NCI-H187 (cell line): ENCODE measurements around the gene PRPF39.

Experiments used
- DNase-seq, 2 experiments: peaks; one replicate each; lab custom pipeline; 2025; lab: John Stamatoyannopoulos, UW

PRPF39 gene

GRCh38 chr14:45082420-45082819, 1.5 kb upstream of the PRPF39 start:
- DNase-seq: no peak

- DNase-seq: no peak
Measured at GRCh38 chr14:45083617-45083975, 320 bp upstream of the PRPF39 start.

- no peak for DNase-seq
Measured at GRCh38 chr14:45084946-45085346, 1.0 kb downstream of the PRPF39 start.

GRCh38 chr14:45089813-45090212, 5.9 kb downstream of the PRPF39 start:
- DNase-seq: no peak

- DNase-seq: no peak
Measured at GRCh38 chr14:45091710-45092109, 7.8 kb downstream of the PRPF39 start.

GRCh38 chr14:45094275-45094674, 10.4 kb downstream of the PRPF39 start:
- DNase-seq: no peak

- no peak for DNase-seq
Measured at GRCh38 chr14:45095143-45095542, 11.2 kb downstream of the PRPF39 start.

GRCh38 chr14:45096218-45096617, 12.3 kb downstream of the PRPF39 start:
- DNase-seq: no peak

- no peak for DNase-seq
Measured at GRCh38 chr14:45103806-45104205, 19.9 kb downstream of the PRPF39 start.

- DNase-seq: no peak
Measured at GRCh38 chr14:45104561-45104960, 20.6 kb downstream of the PRPF39 start.

- DNase-seq: no peak
Measured at GRCh38 chr14:45112896-45113781, 29.2 kb downstream of the PRPF39 start.

GRCh38 chr14:45114327-45114726, 30.4 kb downstream of the PRPF39 start:
- DNase-seq: no peak

GRCh38 chr14:45118594-45118993, 34.7 kb downstream of the PRPF39 start:
- DNase-seq: no peak

- DNase-seq: no peak
Measured at GRCh38 chr14:45120096-45120495, 36.2 kb downstream of the PRPF39 start.

GRCh38 chr14:45123271-45123670, 39.4 kb downstream of the PRPF39 start:
- no peak for DNase-seq

GRCh38 chr14:45125754-45126153, 41.8 kb downstream of the PRPF39 start:
- no peak for DNase-seq

- no peak for DNase-seq
Measured at GRCh38 chr14:45128963-45129629, 45.2 kb downstream of the PRPF39 start.

GRCh38 chr14:45133683-45134050, 49.8 kb downstream of the PRPF39 start:
- no peak for DNase-seq

- DNase-seq: peak; percentile 98 to 99
Measured at GRCh38 chr14:45134051-45134958, 50.4 kb downstream of the PRPF39 start, which contains the start of gene FKBP3. FKBP3 (minus strand) TSS chr14:45134481; CDS start chr14:45134456, 25 bp downstream.

GRCh38 chr14:45135156-45135555, 51.2 kb downstream of the PRPF39 start:
- peak in 1 of 2 experiments; percentile 48 for DNase-seq

GRCh38 chr14:45135659-45136395, 51.9 kb downstream of the PRPF39 start, which contains the start of gene FANCM:
FANCM (plus strand) TSS chr14:45135930; CDS start chr14:45136032, 102 bp downstream.
- DNase-seq: peak; percentile 91 to 93
